NCI-H2196 treated with DMSO at 0.1 percent for 48 hours (cell line): ENCODE measurements around the gene L3MBTL3.
A peak's percentile ranks its signal among the peaks of the same experiment; 100 is the strongest.

Source experiments
- DNase-seq: peaks from one replicate; lab custom pipeline; 2025; ENCODE audit not compliant: unreplicated experiment; lab: John Stamatoyannopoulos, UW

L3MBTL3 gene

DNA sequence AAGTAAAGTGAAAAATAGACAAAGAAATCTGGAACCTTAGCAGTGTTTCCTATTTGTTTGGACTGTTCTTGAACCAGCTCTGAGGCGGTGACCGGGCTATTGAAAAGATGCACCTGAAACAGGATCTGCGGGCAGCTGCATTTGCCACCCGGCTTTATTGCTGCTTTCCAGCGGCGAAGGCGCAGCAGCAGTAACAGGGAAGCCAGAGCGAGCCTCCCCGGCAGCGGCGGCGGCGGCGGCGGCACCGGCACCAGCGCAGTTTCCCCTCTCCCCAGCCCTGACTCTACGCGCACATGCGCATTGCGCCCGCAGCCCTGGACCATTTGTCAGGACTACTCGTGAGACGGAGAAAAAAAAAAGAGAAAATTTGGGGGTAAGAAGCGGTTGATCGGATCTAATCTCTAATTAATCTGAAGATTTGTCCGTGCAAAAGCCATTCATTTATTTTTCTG is at the start of gene L3MBTL3:
TSS of gene L3MBTL3 (plus strand) at position 290 of the 452 bp plus-strand sequence. CDS start 24,119 bp downstream, outside the sequence.
- DNase-seq: peak; percentile 51

- no peak for DNase-seq
Measured at GRCh38 chr6:129969064-129969463, 49.3 kb upstream of the L3MBTL3 start.

- DNase-seq: no peak
Measured at GRCh38 chr6:129976110-129976509, 42.3 kb upstream of the L3MBTL3 start.

DNA sequence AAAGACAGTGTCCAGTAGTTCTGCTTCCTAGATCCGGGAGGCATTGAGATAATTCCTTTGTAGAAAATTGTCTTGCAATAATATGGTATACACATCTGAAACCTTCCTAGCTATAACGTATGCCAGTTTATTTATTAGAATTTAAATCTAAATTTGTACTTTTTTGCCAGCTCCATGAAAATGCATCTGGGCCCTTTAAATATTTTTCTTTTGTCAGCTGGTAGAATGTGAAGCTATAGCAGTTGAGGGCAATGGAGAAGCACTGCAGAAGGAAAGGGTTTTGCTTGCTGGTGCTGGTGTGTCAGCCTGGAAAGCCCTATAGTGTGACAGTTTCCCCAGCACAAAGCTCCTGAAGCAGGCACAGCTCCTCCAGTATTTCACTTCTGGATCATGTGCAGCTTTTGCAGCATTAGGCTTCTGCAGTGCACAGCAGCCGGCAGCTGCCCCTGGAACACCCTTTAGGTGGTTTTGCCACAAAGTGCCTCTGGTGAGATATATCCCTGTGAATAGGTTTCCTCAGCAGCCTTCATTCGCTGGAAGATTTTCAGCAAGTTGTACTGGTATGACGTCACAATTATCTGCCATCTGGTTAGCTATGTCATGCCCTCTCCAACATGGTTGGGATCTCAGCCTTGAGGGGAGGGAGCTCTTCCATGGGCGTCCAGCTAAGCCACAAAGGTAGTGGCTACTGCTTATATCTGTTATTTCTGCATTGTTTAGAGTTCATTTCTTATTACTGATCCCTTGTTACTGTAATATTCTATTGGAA is 40.0 kb upstream of the L3MBTL3 start:
- no peak for DNase-seq

DNA sequence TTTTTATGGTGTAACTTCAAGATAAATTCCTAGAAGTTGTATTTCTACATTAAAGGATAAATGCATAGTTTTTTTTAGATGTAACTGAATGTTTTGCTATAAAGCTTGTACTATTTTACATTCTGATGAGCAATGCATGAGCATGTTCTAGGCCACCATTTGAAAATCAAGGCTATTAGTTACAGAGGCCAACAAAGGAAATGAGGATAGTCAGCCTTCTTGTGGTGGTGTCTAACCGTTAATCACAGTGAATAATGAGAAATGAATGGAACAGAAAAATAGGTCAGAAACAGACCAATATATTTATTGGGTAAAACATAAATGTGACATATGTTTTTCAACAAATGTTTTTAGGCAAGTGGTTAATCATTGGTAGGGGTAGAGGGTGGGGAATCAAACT is 37.6 kb upstream of the L3MBTL3 start:
- DNase-seq: no peak

- DNase-seq: no peak
Measured at GRCh38 chr6:129981598-129981997, 36.8 kb upstream of the L3MBTL3 start.

GRCh38 chr6:129989396-129989795 is 29.0 kb upstream of the L3MBTL3 start:
- DNase-seq: no peak

- DNase-seq: no peak
Measured at GRCh38 chr6:129992881-129993280, 25.5 kb upstream of the L3MBTL3 start.

DNA sequence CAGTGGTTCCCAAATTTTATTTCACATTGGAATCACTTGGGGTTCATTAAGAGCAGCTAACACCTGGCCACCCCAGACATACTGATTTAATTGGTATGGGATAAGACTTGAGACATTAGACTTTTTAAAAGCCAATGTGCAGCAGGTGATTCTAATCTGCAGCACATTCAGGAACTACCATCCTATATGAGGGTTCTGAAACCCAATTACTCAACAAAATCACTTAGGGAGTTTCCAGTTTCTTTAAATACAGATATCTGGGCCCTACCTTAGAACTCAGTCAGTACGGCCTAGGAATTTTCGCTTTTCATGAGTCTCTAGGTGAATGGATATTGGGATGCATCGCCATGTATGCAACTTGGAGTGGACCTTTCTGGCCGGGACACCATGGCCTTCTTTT is 24.0 kb upstream of the L3MBTL3 start:
- no peak for DNase-seq

GRCh38 chr6:129996387-129996786 is 22.0 kb upstream of the L3MBTL3 start:
- no peak for DNase-seq

DNA sequence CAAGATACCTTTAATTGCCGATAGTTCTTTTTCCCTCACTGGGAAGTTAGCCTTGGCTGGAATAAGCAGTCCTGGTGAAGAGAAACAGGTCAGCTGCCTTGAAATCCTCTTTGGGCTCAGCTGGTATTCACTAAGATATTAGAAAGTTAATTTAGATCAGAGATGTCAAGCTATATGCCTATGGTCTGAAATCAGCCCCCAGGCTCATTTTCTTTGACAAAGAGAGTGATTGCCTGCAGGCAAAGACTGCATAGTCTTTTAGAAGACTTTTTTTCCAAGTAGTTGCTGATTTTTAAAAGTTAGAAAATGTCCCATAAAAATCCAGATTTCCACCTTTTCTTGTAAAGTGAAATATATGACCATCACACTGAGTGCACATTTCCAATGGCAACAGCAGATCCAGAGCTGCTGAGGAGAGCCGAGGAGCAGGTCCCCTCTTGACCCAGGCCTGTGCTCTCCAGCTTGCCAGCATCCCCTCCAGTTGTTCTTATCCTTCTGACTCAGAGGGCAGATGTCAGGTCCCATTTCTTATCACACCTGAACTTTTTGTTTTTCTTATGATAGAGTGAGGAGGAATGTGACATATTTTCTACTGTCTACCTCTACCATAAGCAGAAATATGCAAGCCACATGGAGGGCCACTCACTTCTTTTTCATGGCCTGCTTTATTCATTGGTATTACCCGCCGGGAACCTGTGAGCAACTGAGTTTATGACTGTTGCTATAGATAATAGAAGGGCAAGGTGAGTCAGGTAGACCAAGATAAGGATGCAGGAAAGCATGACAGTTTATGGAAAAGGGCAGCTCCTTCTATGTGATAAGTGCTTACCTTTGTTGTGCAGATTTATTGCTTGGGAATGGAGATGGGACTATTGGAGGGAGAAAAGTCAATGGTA is 17.6 kb upstream of the L3MBTL3 start:
- DNase-seq: no peak

GRCh38 chr6:130008236-130008873 is 10.0 kb upstream of the L3MBTL3 start:
- no peak for DNase-seq

DNA sequence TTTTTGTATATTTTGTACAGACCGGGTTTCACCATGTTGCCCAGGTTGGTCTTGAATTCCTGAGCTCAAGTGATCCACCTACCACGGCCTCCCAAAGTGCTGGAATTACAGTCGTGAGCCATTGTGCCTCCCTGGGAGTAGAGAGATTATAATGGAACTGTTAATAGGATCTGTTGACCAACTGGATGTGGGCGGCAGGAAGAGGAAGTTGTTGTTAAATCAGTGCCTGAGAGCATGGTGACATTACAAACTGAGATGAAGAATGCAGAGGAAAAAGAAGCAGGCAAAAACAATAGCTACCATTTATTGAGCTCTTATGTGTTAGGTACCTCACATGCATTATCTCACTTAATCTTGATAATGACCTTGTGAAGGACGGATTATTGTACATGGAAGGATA is 9.2 kb upstream of the L3MBTL3 start:
- no peak for DNase-seq

GRCh38 chr6:130010387-130010786 is 8.0 kb upstream of the L3MBTL3 start:
- no peak for DNase-seq

DNA sequence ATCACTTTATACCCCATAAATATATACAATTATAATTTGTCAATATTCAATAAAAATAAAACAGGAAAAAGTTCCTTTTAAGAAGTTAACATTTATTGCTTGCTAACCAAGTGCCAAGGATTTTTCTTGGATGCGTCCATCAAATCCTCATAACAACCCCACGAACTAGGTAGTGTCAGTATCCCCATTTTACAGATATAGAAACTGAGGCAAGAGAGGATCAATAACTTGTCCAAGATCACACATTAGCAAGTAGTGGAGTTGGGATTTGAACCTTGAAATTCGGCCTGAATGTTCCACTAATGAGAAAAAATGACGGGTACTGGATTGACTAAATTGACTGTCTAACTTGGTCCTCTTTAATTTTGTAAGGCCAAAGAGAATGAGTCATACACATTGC is 5.7 kb upstream of the L3MBTL3 start:
- DNase-seq: no peak

- no peak for DNase-seq
Measured at GRCh38 chr6:130018744-130019325, 454 bp downstream of the L3MBTL3 start.

DNA sequence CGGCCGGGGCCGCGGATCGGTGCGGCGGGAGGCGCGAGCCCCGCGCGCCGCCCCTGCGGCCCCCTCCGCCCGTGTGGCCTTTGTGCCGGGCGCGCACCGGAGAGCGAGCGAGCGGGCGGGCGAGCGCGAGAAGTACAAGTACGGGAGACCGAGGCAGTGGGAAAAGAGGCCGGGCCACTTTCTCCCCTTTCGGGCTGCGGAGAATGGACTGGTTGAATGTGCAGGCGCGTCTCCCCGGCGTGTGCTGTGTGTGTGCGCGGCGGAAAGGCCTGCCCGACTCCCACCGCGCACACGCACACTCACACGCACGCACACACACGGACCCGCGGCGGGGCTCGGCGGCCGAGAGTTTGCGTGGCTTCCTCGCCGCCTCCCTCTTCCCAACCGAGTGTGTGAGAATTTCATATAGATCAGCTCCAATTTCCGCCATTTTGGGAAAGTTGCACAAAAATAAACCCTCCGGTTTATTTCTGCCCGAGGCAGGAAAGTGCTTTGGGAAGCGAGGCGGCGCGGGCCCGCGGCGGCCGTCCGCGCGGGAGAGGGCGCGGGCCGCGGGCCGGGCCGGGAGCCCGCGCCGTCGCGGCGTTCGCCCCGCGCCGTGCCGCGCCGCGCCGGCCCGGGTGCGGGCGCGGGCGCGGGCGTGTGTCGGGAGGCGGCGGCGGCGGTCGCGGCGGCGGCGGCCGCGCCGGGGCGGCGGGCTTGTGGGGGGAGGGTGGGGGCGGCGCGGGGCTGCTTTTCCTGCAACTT is 1.1 kb downstream of the L3MBTL3 start:
- no peak for DNase-seq

DNA sequence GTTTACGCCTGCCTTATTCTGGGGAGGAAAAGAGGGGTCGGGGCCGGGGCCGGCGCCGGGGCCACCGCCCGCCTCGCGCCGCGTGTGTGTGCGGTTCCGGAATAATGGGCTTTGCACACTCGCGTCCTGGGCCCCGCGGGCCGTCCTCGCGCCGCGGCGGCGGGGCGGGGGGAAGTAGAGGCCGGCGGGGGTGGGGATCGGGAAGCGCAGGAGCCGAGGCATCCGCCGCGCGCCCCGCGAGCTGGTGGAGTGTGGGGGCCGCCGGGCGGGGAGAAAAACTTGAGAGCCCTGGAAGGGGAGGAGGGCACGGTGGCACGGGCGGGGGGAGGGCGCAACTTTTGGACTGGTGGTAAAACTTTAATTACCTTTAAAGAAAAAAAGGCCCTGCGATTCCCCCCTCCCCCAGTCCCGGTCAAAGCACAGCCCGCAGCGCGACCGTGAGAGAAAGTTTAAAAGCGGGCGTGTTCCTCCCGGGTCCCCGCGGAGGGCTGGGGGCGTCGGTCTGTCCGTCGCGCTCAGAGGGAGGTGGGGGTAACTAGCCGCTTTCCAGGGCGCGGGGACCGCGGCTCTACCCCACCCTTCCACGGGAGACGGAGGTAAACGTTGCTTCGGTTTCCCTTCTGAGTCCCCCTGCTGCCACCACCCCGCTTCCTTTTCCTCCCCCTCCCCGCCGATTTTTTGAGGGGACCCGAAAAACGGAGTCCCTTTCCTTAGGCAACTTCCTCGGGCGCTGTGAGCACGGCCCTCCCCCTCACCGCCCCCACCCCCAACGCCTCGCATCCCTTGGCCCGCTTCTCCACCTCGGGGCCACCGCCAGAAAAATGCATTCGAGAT is 1.9 kb downstream of the L3MBTL3 start:
- DNase-seq: no peak

DNA sequence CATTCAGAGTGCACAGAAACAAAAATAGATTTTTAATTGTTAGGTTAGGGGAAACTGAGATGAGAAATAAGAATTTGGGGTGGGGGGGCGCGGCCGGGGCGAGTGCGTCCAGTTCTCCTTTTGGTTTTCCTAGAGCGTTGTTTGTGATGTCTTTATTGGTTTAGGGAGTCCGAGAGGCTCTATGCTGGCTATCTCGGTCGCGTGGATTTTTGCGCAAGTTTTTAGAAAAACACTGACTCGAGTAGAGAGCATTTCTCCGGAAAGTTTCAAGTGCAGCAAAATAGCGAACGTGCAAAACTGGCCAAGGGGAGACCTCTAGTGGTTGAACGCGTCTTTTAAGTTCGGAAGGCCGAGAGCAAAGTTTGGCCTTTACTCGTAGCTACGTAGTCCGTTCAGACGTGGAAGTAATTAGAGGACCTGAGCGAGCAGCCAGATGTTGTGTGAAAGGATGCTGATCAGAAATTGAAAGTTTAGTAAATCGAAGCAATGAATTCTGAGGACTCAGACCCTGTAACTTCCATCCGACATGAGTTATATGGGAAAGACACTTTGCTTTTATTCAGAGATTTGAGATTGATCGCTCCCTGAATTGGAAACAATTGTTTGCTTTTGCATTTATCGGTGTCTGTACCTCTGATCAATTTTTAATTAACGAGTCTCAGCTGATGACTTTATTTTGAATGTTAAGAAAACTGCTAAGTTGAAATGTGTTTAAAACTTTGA is 2.7 kb downstream of the L3MBTL3 start:
- DNase-seq: peak; percentile 58
